ENCODE measurements around the gene ARHGEF12.
A peak's percentile ranks its signal among the peaks of the same experiment; 100 is the strongest.
"Not testable (repeated sequence)": the region's sequence is repeated elsewhere in the genome, so short reads cannot be mapped to it uniquely, and the experiment has no call there.

ARHGEF12 gene

DNA sequence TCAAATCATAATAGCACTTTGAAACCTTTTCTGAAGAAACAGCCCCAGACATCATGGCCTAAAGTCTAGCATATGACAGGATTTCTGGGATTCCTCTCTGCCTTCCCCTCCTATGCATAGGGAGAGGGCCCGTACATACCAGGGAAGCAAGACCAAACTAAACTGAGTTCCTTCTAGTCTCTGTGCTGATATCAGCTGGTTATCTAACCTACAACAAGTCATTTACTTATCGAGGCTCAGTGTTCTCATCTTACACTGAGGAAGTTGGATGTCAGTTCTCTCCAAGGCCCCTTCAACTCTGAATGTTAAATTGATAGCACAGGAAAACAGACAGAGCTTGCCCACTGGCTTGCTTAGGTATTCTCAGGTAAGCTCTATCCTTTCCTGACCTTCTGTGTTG, 158.4 kb downstream of the ARHGEF12 start:
- no peak for DNase-seq (ENCODE audit: low spot score)

DNA sequence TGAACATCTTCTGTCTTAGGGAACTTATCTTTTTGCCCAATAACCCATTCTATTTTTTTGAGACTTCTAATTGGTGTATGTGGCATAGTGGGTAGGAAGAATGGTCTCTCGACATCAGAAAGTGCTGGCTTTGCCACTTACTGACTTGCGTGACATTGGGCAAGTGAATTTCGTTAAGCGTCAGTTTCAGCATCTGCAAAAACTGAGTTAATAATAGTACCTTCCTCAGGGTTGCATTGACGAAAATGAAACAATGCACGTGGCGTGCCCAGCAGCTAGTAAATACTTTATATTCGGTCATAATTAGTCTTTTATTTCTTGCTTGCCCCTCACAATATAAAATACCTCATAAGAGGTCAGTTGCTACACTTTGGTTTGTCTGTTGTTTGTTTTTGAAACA, 162.9 kb downstream of the ARHGEF12 start:
- no peak for DNase-seq (ENCODE audit: low spot score)

DNA sequence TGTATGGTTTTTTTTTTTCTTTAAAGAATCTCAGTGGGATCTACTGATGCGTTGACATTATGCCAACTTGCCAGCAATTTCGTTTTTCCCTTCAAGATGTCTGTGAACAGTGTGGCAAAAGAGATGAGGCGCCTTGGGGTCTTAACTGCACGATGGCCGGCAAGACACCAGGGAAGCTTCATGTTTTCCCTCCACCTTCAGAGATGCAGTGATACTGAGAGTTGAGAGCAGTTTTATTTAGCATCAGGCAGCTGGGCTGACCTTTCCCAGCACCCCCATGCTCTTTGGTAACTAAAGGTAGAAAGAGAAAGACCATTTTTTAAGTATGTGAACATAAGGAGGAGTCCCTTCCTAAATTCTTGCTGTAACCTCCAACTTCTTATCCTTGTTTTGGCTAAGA, 163.6 kb downstream of the ARHGEF12 start:
- DNase-seq (ENCODE audit: low spot score), result no peak

DNA sequence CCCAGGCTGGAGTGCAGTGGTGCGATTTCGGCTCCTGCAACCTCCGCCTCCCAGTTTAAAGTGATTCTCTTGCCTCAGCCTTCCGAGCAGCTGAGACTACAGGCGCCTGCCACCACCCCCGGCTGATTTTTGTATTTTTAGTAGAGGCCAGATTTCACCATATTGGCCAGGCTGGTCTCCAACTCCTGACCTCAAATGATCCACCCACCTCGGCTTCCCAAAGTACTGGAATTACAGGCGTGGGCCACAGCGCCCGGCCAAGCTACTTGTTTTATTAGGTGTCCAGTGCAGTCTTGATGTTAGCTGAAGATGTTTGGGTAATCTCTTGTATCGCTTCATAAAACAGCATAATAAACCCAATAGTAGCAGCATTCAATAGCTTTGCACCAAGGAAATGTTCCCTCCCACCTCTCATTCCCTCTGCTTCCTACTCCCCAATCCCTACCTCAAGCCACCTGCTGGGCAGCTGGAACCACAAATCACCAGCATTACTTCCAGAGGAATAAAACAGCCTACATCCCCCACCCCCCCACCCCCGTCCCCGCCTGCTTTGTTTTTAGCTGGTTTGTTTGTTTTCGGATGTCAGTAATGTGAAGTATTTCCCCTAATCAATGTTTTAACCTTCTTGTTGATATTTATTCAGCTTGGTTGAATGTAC, 164.3 kb downstream of the ARHGEF12 start:
- no peak for DNase-seq (ENCODE audit: low spot score)

DNA sequence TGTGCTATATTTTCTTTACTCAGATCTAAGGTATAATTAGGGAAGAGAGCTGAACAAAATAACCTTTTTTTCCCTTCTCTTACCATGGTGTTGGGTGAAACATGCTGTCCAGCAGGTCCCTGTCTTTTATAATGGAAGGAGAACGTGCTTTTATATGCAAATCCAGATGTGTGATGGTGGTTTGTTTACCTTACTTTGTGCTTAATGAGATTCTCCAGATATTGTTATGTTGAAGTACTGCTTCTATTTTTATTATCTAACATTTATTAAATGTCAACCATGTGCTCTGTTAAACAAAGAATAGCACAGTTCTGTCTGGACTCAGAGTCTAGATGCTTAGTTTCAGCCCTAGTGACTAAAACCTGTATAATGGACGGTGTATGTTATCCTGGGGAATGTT, 165.2 kb downstream of the ARHGEF12 start:
- DNase-seq (ENCODE audit: low spot score), result no peak

DNA sequence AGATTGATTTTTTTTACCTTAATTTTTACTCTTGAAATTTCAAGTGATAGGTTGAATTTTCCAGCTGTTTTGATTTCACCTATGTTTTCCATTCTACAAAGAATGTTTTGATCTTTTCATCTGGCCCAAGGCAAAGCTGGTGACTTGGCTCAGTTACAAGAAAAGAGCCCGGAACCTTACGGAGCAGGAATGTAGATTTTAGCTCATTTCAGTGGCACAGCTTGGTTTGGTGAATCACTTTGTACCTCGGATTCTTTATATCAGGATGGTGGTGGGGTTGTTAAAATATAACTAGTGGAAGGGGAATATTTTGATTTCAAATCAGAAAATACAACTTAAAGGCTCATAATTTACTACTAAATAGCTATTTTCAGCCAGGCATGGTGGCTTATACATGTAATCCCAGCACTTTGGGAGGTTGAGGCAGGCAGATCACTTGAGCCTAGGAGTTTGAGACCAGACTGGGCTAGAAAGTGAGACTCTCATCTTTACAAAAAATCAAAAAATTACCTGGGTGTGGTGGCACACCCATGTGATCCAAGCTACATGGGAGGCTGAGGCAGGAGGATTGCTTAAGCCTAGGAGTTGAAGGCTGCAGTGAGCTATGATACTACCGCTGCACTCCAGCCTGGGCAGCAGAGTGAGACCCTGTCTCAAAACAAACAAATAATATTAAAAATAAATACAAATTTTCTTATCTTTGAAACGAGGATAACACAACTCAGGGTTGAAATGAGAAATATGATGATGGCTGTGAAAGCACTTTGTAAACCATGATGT, 166.0 kb downstream of the ARHGEF12 start:
- no peak for DNase-seq (ENCODE audit: low spot score)

DNA sequence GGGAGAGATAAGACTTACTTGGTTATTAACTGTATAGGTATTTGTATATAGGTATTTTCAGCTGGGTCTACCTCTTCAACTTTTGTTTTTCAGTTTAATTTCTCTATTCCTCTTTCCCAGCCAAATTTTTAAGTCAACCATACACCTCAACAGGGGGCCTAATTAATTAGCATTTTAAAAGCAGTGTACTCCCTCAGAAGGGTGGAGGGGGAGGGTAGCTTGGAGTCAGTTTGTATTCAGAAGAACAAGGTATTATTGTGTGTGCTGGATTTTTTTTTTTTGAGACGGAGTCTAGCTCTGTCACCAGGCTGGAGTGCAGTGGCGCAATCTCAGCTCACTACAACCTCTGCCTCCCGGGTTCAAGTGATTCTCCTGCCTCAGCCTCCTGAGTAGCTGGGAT, 167.3 kb downstream of the ARHGEF12 start:
- DNase-seq (ENCODE audit: low spot score), result not testable (repeated sequence)

DNA sequence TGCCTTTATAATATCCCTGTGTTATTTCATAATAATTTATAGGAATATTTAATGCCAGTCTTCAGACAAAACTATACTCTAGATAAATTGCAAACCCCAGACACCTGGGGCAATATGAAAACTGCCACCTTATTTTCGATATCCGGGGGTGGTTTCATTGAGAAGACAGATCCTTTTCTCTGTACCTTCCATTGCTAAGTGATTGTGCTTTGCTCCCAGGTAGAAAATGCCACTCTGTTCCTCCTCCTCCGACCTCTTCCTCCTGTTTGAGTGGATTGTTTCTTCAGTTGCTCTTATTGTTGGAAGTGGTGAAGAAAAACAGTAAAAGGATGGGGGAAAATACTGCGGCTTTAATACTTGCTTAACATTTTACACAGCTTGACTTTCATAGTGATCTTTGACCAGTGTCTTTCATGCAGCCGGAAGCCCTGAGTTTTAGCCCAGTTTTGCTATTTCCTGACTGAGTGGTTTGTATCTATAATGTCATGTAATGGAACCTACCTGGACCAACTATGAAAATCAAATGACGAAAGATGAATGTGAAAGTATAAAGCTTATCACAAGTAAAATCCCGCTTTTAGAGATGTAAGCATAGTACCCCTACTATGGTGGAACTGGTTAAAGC, 169.7 kb downstream of the ARHGEF12 start:
- no peak for DNase-seq (ENCODE audit: low spot score)

DNA sequence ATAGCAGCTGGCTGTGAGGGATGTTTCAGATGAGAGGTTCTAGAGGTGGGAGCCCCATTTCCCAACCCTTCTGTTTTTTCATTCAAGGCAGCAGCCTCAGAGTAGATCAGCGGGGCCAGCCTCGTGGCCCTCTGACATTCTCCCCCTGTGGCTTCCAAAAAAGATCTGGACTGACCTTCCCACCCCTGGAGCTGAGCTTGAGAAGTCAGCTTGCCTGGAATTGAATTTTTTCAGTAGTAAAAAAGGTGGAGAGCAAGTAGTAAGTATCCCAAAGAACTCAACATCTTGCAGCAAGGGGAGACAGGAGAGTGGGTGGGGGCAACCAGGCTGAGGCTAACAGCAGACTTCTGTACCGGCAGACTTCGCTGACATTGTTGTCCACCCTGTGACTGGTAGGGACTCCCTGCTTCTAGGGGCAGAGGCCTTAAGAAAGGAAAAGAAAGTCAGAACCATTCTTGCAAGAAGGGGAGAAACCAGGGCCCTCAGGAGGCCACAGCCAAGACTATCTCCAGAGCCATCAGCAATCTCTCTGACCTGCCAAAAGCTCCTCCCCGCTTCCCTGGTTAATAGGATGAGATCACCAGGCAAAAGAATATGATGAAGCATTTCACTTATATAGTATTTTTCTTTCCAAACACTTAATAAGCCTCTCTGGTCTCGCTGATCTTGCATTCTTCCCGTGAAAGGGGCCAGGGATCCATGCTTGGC, 173.3 kb downstream of the ARHGEF12 start:
- DNase-seq (ENCODE audit: low spot score), result no peak

DNA sequence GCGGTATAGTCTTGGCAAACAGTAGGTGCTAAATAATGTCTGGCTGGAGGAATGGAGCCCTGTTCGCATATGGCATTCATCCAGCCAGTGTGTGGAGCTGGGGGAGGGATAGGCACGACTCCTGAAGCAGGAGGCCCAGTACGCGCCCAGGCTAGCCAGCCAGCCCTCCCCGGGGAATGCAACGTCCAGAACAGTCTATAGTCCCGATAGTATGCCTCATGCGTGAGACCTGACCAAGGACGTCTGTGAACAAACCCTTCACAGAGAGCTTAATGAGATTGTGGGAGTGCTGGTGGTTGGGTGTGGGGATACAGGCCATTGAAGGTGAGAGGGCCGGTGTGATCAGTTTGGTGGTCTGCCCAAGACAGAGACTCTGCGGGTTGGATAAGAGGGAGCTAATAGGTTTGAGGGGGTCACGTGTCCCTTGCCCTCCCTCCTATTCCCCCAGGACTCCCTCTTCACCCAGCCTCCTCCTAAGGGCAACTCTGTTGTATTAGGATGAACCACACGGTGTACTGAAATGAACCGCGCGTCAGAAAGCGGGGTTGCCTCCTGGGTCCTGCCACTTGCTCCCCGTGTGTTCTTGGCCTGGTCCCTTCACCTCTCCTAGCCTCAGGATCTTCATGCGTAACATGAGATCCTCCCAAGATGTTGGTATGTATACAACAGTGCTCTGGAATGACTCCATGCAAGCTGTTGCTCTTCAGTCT, 174.3 kb downstream of the ARHGEF12 start:
- DNase-seq (ENCODE audit: low spot score), result no peak

DNA sequence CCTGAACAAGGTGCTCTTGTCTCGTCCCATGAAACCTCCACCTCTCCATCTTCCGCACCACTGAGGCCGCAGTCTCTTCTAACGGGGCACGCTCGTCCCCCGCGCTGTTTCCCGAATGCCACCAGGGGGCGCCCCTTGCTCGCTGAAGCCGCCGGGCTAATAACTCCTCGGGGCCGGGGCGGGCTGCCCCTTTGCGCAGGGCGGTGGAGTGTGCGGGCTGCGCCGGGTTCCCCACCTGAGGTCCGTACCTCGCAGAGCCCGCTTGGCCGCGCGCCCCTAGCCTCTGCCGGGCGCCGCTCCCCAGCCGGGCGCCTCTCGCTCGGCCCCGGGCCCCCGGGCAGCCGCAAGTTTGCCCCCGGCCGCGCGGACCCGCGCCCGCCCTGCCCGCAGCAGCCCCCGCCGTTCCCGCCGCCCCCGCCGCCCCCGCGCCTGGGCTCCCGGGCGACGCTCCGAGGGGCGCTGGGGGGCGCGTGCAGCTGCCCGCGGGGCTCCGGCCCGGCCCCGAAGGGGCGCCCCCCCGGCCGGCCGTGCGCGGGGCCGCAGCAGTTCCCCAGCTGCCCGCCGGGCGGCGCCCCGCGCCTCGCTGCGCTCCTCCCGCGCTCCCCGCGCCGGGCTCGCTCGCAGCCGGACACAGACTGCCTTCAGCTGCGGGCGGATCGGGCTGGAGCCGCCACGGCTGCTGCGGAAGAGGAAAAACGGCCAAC, 175.1 kb downstream of the ARHGEF12 start, which contains the start of gene GRIK4:
Gene GRIK4, plus strand, starts transcription at position 633 of the 704 bp plus-strand sequence. CDS start 148,571 bp downstream, outside the sequence.
- DNase-seq (ENCODE audit: low spot score), result peak; percentile 93

DNA sequence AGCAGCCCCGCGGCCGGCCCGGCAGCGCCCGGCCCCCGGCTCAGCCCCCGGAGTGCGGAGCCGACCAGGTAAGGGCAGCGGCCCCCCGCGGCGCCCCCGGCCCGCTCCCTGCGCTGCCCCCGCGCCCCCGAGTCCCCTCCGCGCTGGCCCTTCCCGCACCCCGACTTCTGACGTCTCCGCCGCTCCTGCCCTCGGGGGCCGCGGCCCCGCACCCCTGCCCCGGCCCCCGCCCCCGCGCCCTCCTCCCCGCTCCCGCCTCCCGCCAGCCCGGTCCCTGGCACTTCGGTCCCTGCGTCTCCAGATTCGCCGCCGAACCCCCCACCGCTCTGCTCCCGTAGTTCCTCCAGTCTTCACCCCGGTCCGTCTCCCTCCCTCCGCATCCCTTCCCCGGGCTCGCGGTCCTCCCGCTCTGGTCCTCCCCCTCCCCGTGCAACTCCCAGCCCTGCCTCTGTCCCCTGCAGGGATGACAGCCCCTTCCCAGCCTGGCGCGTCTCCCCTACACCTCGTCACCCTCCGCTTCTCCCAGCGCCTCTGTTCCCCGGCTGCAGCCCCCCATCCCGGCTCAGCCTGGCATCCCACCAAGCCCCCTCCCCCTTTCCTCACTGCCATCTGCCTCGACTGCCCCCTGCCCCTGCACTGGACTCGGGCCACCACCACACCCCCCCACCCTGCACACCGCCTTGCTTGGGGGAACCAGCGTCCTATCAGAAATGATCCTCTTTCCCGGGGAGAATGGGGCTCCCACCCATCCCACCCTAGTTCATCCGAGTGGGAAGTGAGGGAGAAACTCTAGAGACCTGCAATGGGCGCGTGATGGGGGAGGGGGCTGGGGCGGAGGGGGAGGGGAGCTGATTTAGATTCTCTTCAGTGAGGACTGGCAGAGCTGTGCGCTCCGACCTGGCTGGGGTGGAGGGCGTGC, 175.9 kb downstream of the ARHGEF12 start:
- no peak for DNase-seq (ENCODE audit: low spot score)

DNA sequence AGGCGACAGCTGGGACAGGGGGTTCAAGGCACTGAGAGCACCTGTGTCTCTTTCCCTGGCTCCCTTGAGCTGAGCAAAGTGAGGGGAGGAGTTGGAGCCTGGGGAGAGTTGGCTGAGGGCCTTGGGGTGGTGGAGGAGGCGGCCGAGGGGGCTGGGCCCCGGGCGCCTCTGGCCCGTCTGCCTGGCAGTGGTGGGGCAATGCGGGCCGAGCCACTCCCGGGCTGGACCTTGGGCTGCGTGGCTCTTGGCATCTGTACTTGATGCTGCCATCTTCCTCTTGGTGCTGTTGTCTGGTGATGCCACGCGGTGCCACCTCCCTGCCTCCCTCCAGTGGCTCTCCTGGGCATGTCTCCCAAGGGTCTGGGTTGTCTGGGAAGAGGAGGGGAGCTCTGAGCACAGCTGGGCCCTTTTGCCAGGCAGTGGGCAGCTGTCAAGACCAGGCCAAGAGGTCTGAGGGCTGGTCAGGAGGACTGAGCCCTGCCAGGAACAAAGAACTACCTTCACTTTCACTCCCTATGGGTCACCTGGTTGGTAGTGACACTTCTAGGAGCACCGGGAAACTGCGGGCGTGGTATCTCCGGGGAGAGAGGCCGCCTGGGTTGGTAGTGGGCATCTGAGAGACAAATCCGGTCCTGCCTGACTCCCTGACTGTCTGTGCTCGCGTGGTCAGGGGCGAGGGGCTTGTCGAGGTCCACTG, 176.7 kb downstream of the ARHGEF12 start:
- DNase-seq (ENCODE audit: low spot score), result no peak

DNA sequence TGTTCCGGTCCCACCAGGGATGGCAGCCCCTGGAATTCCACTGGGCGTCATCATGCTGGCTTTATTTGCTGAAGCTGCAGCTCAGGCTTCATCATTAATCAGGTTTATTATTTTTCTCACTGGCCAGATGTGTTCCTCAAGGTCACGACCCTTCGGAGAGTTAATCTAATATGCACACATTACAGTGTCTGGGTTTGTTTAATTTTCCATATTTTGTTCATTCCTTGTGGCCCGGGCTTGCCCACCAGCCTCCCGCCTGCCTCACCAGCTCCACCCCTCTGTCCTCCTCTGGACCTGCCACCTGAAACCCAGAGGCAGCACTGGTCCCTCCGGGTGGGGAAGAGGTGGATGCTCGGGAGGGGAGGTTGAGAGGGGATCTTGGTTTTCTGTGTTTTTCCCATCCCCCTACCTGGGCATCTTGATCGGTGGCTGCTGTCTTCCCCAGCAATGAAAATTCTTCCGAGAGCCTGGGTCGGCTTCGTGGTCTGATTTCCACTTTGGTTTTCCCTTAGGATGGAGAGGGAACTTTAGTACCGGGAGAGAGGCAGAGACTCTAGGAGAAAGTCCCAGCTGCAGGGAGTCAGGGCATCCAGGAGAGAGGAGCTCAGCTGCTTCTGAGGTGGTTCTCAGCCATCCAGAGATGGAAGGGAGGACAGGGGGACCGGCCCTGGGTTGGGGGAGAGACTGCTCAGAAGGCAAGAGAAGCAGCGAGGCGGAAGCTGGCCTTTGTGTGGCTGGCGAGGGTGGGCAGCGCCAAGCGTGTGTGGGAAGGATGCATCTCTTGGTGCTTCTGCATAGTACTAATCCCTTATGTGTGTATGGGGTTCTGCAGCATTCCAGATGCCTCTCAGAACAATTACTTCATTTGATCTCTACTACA, 177.5 kb downstream of the ARHGEF12 start:
- no peak for DNase-seq (ENCODE audit: low spot score)

DNA sequence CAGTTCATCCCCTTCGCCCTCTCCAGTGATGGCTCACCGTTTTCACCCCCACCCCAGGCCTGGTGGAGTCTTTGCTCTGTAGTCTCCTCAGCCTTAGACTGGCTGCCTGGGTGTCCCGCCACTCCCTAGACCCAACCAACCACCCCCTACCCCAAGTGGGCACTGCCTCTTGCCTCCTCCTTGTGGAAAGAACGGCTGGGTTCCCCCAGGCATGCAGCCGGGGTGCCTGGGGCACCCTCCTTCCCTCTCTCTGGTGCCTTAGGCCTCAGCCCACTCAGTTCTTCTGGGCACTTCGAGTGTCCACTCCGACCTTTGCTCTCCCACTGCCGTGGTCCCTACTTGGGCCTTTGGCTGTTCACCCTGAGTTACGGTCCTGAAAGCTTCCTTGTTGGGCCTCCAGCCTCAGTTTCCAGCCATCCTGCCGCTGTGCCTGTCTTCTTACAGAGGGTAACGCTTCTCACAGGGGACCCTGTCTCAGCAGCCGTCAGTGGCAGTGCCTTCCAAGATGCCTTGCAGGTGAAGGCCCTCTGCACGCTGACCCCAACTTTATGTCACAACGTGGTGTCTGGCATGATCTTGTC, 178.4 kb downstream of the ARHGEF12 start:
- no peak for DNase-seq (ENCODE audit: low spot score)

DNA sequence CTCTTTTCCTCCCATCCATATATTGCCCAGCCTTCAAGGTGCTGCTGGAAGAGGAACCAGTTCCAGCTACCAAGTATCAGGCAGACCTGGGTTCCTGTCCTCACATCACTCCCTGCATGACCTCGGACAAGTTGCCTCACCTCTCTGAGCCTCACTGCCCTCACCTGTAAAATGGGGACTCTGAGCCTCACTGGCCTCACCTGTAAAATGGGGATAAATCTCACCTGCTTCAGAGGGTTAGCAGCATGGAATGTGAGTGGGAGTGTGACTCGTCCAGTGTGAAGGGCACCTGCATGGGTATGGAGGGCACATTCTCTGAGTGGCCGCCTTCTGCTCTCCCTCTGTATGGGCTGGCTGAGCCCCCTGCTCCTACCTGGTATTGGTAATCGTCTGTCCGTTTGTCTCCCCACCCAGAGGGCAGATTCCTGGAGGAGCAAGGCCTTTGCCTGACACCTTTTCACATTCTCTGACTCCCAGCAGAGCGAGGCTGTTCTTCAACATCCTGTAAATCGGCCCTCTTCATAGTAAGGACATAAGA, 179.0 kb downstream of the ARHGEF12 start:
- DNase-seq (ENCODE audit: low spot score), result no peak

DNA sequence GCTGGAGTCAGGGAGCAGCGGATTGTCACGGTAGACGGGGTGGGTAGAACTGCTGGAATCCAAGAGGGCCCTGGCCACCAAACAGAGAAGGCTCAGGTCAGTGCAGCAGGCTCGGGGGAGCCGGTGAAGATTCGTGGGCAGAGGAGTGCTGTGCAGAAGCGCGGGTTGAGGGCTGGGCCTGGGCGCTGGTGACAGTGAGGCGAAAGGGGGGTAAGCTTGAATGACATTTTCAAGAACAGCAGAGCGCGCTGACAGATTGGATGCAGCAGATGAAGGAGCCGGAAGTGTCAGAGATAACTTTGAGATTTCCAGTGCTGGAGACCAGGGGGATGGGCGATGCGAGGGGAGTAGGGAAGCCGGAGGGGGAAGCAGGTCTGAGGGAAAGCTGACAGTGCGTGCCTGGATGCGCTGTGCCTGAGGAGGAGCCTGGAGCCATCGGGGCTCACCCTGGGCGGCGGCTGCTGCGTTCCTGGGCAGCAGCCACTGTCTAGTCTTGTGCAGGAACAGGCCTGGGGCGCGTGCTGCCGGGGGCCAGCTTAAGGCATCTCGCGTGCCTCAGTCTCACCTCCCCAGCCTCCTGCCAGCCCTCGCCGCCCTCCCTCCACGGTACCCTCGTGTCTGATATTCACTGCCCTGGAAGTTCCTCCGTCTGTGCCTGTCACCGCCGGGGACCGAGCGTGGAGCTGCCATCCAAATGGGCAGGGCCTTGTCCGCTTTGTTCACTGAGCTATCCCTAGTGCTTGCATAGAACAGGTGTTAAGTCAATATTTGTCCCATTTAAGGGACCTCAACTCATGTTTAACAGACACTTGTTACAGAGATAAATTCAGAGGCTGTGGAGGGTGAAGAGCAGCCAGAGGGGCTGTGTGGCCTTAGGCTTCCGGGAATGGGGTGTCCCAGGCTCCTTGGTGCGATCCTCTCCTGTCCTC, 180.5 kb downstream of the ARHGEF12 start:
- DNase-seq (ENCODE audit: low spot score), result no peak

All from ecto neural progenitor cell (in vitro differentiated cells).